SJCRH30 (cell line): Measurements from ENCODE around the gene ACSM6. TPM values are rescaled to one million over a fixed set of nuclear protein-coding genes. Genes with fewer than 3 reads are reported as not detected.
"Not testable (repeated sequence)": the region's sequence is repeated elsewhere in the genome, so short reads cannot be mapped to it uniquely, and the experiment has no call there.

Experiments
- DNase-seq, 2 experiments: peaks; one replicate each; pipeline ENCODE4 v3.0.0-alpha.2; 2015 to 2020
- H3K27ac ChIP-seq: fragments of 250-450 bp; sonication (Bioruptor Pico); 2 replicates; pipeline ENCODE4 v1.5.1; 2020; ENCODE audit warnings: mild to moderate bottlenecking, moderate library complexity
- H3K27me3 ChIP-seq: fragments of 250-450 bp; sonication (Bioruptor Pico); 2 replicates; pipeline ENCODE4 v1.5.1; 2020; ENCODE audit warnings: mild to moderate bottlenecking, moderate library complexity
- H3K36me3 ChIP-seq: fragments of 250-450 bp; sonication (Bioruptor Pico); 2 replicates; pipeline ENCODE4 v1.5.1; 2020; ENCODE audit warnings: mild to moderate bottlenecking, moderate library complexity
- H3K4me1 ChIP-seq: fragments of 250-450 bp; sonication (Bioruptor Pico); 2 replicates; pipeline ENCODE4 v1.5.1; 2020; ENCODE audit warnings: mild to moderate bottlenecking, moderate library complexity
- H3K4me3 ChIP-seq: fragments of 250-450 bp; sonication (Bioruptor Pico); 2 replicates; pipeline ENCODE4 v1.5.1; 2020; ENCODE audit warnings: mild to moderate bottlenecking, moderate library complexity
- H3K9me3 ChIP-seq: fragments of 250-450 bp; sonication (Bioruptor Pico); replicated peaks from 2 replicates; pipeline ENCODE4 v1.5.1; 2020; ENCODE audit warnings: mild to moderate bottlenecking, moderate library complexity
- total RNA-seq: library from RNA; depleted of rRNA; stranded (reverse); fragments of >200 nt; shearing (Covaris generic); gene quantifications from 2 replicates; pipeline ENCODE4 v1.2.3, GENCODE V29; 2014

ACSM6 gene
- total RNA-seq, 1 experiment from 2014 or later: 0.08 TPM

- Histone ChIP-seq H3K27ac (no peak overlapping the region), H3K9me3 (no peaks in the 10 kb centered on the region), H3K4me1 (no peaks in the 10 kb centered on the region), H3K4me3 (no peak overlapping the region), H3K27me3 (no peaks in the 10 kb centered on the region), H3K36me3 (no peaks in the 10 kb centered on the region)
- DNase-seq: peak in 1 of 2 experiments; percentile 2
Observed at GRCh38 chr10:95201736-95202135, 7.7 kb downstream of the ACSM6 start.

- not testable (repeated sequence) for H3K36me3 ChIP-seq, H3K9me3 ChIP-seq, H3K27ac ChIP-seq, H3K4me3 ChIP-seq, H3K4me1 ChIP-seq, DNase-seq, H3K27me3 ChIP-seq
Observed at GRCh38 chr10:95202865-95203264, 8.8 kb downstream of the ACSM6 start.

GRCh38 chr10:95208702-95209391, 14.8 kb downstream of the ACSM6 start:
- Histone ChIP-seq H3K4me1 (no peaks in the 10 kb centered on the region), H3K4me3 (no peak overlapping the region)

GRCh38 chr10:95209509-95210127, 15.6 kb downstream of the ACSM6 start:
- Histone ChIP-seq H3K27me3 (no peaks in the 10 kb centered on the region), H3K4me3 (no peak overlapping the region), H3K9me3 (no peaks in the 10 kb centered on the region), H3K27ac (no peak overlapping the region), H3K4me1 (no peaks in the 10 kb centered on the region), H3K36me3 (no peaks in the 10 kb centered on the region)
- DNase-seq: no peak

More at GRCh38 chr10:95208702-95209391, 14.8 kb downstream of the ACSM6 start:
- no peaks in the 10 kb centered on the region for H3K36me3 ChIP-seq
- H3K27ac ChIP-seq: no peak overlapping the region
- peak in 1 of 2 experiments; percentile 27 for DNase-seq
- H3K9me3 ChIP-seq: no peaks in the 10 kb centered on the region
- no peaks in the 10 kb centered on the region for H3K27me3 ChIP-seq

- Histone ChIP-seq H3K27me3 (no peaks in the 10 kb centered on the region), H3K4me3 (no peak overlapping the region)
Observed at GRCh38 chr10:95211606-95212279, 17.7 kb downstream of the ACSM6 start.

GRCh38 chr10:95214369-95214768, 20.3 kb downstream of the ACSM6 start:
- H3K27me3 ChIP-seq: no peaks in the 10 kb centered on the region
- no peaks in the 10 kb centered on the region for H3K36me3 ChIP-seq
- no peaks in the 10 kb centered on the region; the same call in 1 of the 2 replicates for H3K4me1 ChIP-seq
- no peak overlapping the region for H3K4me3 ChIP-seq
- no peak for DNase-seq
- no peak overlapping the region for H3K27ac ChIP-seq
- H3K9me3 ChIP-seq: peaks cover 4% of the 10 kb centered on the region

More at GRCh38 chr10:95211606-95212279, 17.7 kb downstream of the ACSM6 start:
- Histone ChIP-seq H3K9me3 (no peaks in the 10 kb centered on the region), H3K27ac (no peak overlapping the region), H3K36me3 (no peaks in the 10 kb centered on the region), H3K4me1 (no peaks in the 10 kb centered on the region)
- DNase-seq: no peak

GRCh38 chr10:95214793-95215192, 20.8 kb downstream of the ACSM6 start:
- Histone ChIP-seq H3K36me3 (no peaks in the 10 kb centered on the region), H3K27me3 (no peaks in the 10 kb centered on the region)
- DNase-seq: no peak

GRCh38 chr10:95217476-95217875, 23.4 kb downstream of the ACSM6 start:
- no peak overlapping the region for H3K27ac ChIP-seq
- peaks cover 22% of the 10 kb centered on the region for H3K4me1 ChIP-seq
- no peak for DNase-seq

More at GRCh38 chr10:95214793-95215192, 20.8 kb downstream of the ACSM6 start:
- Histone ChIP-seq H3K9me3 (peaks cover 4% of the 10 kb centered on the region), H3K4me3 (no peak overlapping the region), H3K4me1 (peaks cover 4% of the 10 kb centered on the region; the same call in 1 of the 2 replicates), H3K27ac (no peak overlapping the region)

GRCh38 chr10:95220539-95220938, 26.5 kb downstream of the ACSM6 start:
- Histone ChIP-seq H3K4me1 (peaks cover 22% of the 10 kb centered on the region), H3K36me3 (no peaks in the 10 kb centered on the region), H3K9me3 (peaks cover 4% of the 10 kb centered on the region), H3K4me3 (no peak overlapping the region), H3K27me3 (no peaks in the 10 kb centered on the region), H3K27ac (peak overlapping the region; percentile 89)
- DNase-seq: no peak

More at GRCh38 chr10:95217476-95217875, 23.4 kb downstream of the ACSM6 start:
- no peaks in the 10 kb centered on the region for H3K27me3 ChIP-seq
- H3K4me3 ChIP-seq: no peak overlapping the region
- peaks cover 4% of the 10 kb centered on the region for H3K9me3 ChIP-seq
- H3K36me3 ChIP-seq: no peaks in the 10 kb centered on the region

GRCh38 chr10:95221124-95221523, 27.1 kb downstream of the ACSM6 start:
- DNase-seq: peak; percentile 79 to 82
- Histone ChIP-seq H3K9me3 (peaks cover 4% of the 10 kb centered on the region), H3K36me3 (no peaks in the 10 kb centered on the region), H3K4me1 (peaks cover 22% of the 10 kb centered on the region), H3K27ac (peak overlapping the region; percentile 89), H3K4me3 (no peak overlapping the region), H3K27me3 (no peaks in the 10 kb centered on the region)

GRCh38 chr10:95225136-95225535, 31.1 kb downstream of the ACSM6 start:
- no peak overlapping the region for H3K4me3 ChIP-seq
- H3K9me3 ChIP-seq: no peaks in the 10 kb centered on the region
- no peaks in the 10 kb centered on the region for H3K27me3 ChIP-seq
- no peak overlapping the region for H3K27ac ChIP-seq
- peaks cover 37% of the 10 kb centered on the region for H3K4me1 ChIP-seq
- H3K36me3 ChIP-seq: no peaks in the 10 kb centered on the region
- DNase-seq: no peak

- peak overlapping the region; percentile 33 for H3K4me3 ChIP-seq
- H3K9me3 ChIP-seq: not testable (repeated sequence)
- peak overlapping the region; percentile 96 for H3K27ac ChIP-seq
Observed at GRCh38 chr10:95228934-95229723, 35.1 kb downstream of the ACSM6 start.

GRCh38 chr10:95229724-95230627, 35.9 kb downstream of the ACSM6 start:
- no peaks in the 10 kb centered on the region for H3K36me3 ChIP-seq
- peak overlapping the region; percentile 33 for H3K4me3 ChIP-seq
- DNase-seq: peak; percentile 41 to 59
- no peaks in the 10 kb centered on the region for H3K9me3 ChIP-seq
- peaks cover 28% of the 10 kb centered on the region for H3K4me1 ChIP-seq
- H3K27me3 ChIP-seq: no peaks in the 10 kb centered on the region
- peak overlapping the region; percentile 96 for H3K27ac ChIP-seq

More at GRCh38 chr10:95228934-95229723, 35.1 kb downstream of the ACSM6 start:
- H3K27me3 ChIP-seq, DNase-seq, H3K36me3 ChIP-seq: not testable (repeated sequence)
- peaks cover 28% of the 10 kb centered on the region for H3K4me1 ChIP-seq
